Panc1 (cell line): ENCODE data around the gene ELF4. TPM values are rescaled to one million over a fixed set of nuclear protein-coding genes. Genes with fewer than 3 reads are reported as not detected.

Experiments
- ATAC-seq: fragments of 200-7000 bp; cut with Tn5 transposase; 2 replicates; pipeline ENCODE4 v1.9.1; 2020; ENCODE audit warnings: mild to moderate bottlenecking, moderate library complexity
- BruUV-seq: library from RNA; stranded (reverse); fragments of 400-500 nt; replicated peaks from 2 replicates; lab custom pipeline; 2021; lab: Mats Ljungman, UMichigan
- CTCF ChIA-PET: fragments of 300-600 bp; sonication (Branson Sonifier 250); formaldehyde crosslinking; loops from one replicate; lab custom pipeline; 2022; ENCODE audit warnings: antibody characterized with exemption; lab: Charles Lee
- POLR2A ChIA-PET: fragments of 300-600 bp; sonication (Branson Sonifier 250); formaldehyde crosslinking; loops from one replicate; lab custom pipeline; 2022; ENCODE audit warnings: antibody characterized with exemption; lab: Charles Lee
- DNase-seq: peaks from one replicate; pipeline ENCODE4 v3.0.0-alpha.2; 2010; ENCODE audit warnings: low read depth, low spot score
- H3K27ac ChIP-seq: 2 replicates; pipeline ENCODE4 v1.5.1; 2011; ENCODE audit warnings: mild to moderate bottlenecking, low read length, inconsistent platforms
- H3K27me3 ChIP-seq: fragments of 200-500 bp; sonication (Bioruptor generic); 2 replicates; pipeline ENCODE4 v1.6.0; 2014; ENCODE audit warnings: low read length, inconsistent platforms; ENCODE audit not compliant: control insufficient read depth, insufficient read depth
- H3K36me3 ChIP-seq: fragments of 200-500 bp; sonication (Bioruptor generic); 2 replicates; pipeline ENCODE4 v1.5.1; 2014; ENCODE audit warnings: inconsistent platforms, mild to moderate bottlenecking, low read length, moderate library complexity; ENCODE audit not compliant: control insufficient read depth, insufficient read depth
- H3K4me1 ChIP-seq: 2 replicates; pipeline ENCODE4 v1.5.1; 2011; ENCODE audit warnings: inconsistent platforms, mild to moderate bottlenecking, low read length, moderate library complexity; ENCODE audit not compliant: control insufficient read depth, insufficient read depth
- H3K4me3 ChIP-seq, 2 experiments: 2 replicates each; pipeline ENCODE4 v1.5.1; 2011 to 2012; ENCODE audit warnings: low read depth in 2 of 2, low read length in 2 of 2, mild to moderate bottlenecking in 2 of 2, inconsistent platforms in 1 of 2, moderate library complexity in 1 of 2
- H3K9me3 ChIP-seq: fragments of 200-500 bp; sonication (Bioruptor generic); 2 replicates; pipeline ENCODE4 v1.5.1; 2014; ENCODE audit warnings: low read depth, mild to moderate bottlenecking, inconsistent platforms, low read length, moderate library complexity; ENCODE audit not compliant: control insufficient read depth, insufficient read depth
- POLR2AphosphoS5 ChIP-seq: IDR thresholded peaks from 2 replicates; pipeline ENCODE4 v1.6.1; 2012; ENCODE audit warnings: mild to moderate bottlenecking, low read depth, low read length, moderate library complexity
- REST ChIP-seq, 2 experiments: IDR thresholded peaks; 2 replicates each; pipeline ENCODE4 v1.6.1; 2011 to 2012; ENCODE audit warnings: low read depth in 2 of 2, control low read depth in 1 of 2, low read length in 1 of 2, mild to moderate bottlenecking in 1 of 2, moderate library complexity in 1 of 2; ENCODE audit not compliant: insufficient read depth in 1 of 2
- SIN3A ChIP-seq: IDR thresholded peaks from 2 replicates; pipeline ENCODE4 v1.6.1; 2012; ENCODE audit warnings: low read depth, mild to moderate bottlenecking, low read length, moderate library complexity, borderline replicate concordance; ENCODE audit not compliant: insufficient read depth
- TCF7L2 ChIP-seq: IDR thresholded peaks from 2 replicates; pipeline ENCODE4 v1.6.1; 2011; ENCODE audit warnings: mild to moderate bottlenecking, low read depth, low read length, inconsistent platforms
- in situ Hi-C: cut with HindIII; loops from 2 replicates; pipeline ENCODE4 v1.10.0; 2016; ENCODE audit warnings: low sequenced_read_pairs, low pct_unique_long_range_greater_than_20kb
- intact Hi-C: fragments of 100-400 bp; cut with micrococcal nuclease; formaldehyde crosslinking; loops from one replicate; pipeline ENCODE4 v1.10.0; 2022; ENCODE audit not compliant: unreplicated experiment
- total RNA-seq: library from RNA; stranded (reverse); gene quantifications from one replicate; pipeline ENCODE4 v1.2.1, GENCODE V29; 2021; ENCODE audit not compliant: unreplicated experiment
- TF ChIP-seq, protein P1 (sequence below): fragments of 450-650 bp; IDR thresholded peaks from 2 replicates; pipeline ENCODE4 v1.5.1; 2017; ENCODE audit warnings: mild to moderate bottlenecking

Gene ELF4
- total RNA-seq, 1 experiment from 2014 or later: 48.0 TPM

DNA sequence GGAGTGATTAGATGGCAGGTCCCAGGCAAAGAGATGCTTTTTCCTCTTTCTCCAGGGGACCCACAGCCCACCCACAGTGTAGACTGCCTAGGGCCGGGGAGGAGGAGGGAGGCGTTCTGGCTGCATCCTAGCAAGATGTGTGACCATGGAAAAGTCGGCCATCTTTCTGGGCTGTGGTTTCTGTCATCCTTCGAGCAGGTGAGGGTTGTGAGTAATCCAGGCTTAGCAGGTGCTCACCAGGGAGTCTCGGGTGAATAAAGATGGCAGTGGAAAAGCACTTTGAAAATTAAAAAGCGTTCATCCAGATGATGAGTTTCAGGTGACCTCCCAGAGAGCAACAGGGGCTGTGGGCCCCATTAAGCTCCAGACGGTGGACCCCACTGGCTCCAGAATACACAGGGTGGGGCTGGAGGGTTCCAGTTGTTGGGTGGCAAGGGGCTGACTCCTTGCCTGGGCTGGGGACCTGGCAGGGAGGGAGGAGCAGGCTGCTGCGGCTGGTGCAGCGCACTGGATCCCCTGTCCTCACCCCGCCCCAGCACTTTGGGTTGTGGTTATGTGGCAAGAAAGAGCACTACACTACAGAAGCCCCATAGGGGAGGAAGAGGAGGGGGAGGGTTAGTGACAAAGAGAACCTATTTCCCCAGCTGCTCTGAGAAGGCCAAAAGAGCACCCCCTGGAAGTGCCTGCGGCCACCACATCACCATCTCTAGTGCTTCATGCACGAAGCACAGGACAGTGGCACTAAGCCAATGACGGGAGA is 23.7 kb downstream of the ELF4 start:
- POLR2A ChIA-PET: no interaction called here
- H3K4me1 ChIP-seq: peaks cover 42% of the 10 kb centered on the region
- intact Hi-C loops: no loop called here

More for the DNA sequence above, 23.7 kb downstream of the ELF4 start:
- H3K9me3 ChIP-seq: no peaks in the 10 kb centered on the region
- no peaks in the 10 kb centered on the region for H3K27me3 ChIP-seq
- in situ Hi-C loops: no loop called here
- no peak overlapping the region for H3K27ac ChIP-seq
- H3K4me3 ChIP-seq: no peak overlapping the region
- TF ChIP-seq POLR2AphosphoS5 (no peak), TCF7L2 (no peak), SIN3A (no peak), REST (IDR thresholded peaks at IDR 0.05; ENCODE audit: insufficient read depth in 1 of 2, low read depth in 2 of 2, low read length in 1 of 2) (no peak)
- TF ChIP-seq, protein P1, sequence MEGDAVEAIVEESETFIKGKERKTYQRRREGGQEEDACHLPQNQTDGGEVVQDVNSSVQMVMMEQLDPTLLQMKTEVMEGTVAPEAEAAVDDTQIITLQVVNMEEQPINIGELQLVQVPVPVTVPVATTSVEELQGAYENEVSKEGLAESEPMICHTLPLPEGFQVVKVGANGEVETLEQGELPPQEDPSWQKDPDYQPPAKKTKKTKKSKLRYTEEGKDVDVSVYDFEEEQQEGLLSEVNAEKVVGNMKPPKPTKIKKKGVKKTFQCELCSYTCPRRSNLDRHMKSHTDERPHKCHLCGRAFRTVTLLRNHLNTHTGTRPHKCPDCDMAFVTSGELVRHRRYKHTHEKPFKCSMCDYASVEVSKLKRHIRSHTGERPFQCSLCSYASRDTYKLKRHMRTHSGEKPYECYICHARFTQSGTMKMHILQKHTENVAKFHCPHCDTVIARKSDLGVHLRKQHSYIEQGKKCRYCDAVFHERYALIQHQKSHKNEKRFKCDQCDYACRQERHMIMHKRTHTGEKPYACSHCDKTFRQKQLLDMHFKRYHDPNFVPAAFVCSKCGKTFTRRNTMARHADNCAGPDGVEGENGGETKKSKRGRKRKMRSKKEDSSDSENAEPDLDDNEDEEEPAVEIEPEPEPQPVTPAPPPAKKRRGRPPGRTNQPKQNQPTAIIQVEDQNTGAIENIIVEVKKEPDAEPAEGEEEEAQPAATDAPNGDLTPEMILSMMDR: no peak
- DNase-seq: no peak
- no TSS peak for BruUV-seq
- CTCF ChIA-PET: interaction anchor here (0.6 kb wide), 1 partner anchor 158 kb away, joined by 5 read pairs; no protein-coding TSS in a partner anchor
- no peak for ATAC-seq
- no peaks in the 10 kb centered on the region for H3K36me3 ChIP-seq
